OCI-LY3 (cell line): ENCODE data around the gene PRRC2C.

Experiments used
- H2AFZ ChIP-seq: fragments of 200-600, 300-600 bp; shearing (Covaris generic); 2 replicates; pipeline ENCODE4 v1.6.0; 2014; ENCODE audit warnings: antibody characterized with exemption, low read depth, low read length
- H3K27ac ChIP-seq: fragments of 200-600, 300-600 bp; sonication (generic); 2 replicates; pipeline ENCODE4 v1.5.1; 2014; ENCODE audit warnings: mild to moderate bottlenecking, low read length, moderate library complexity, mixed read lengths
- H3K27me3 ChIP-seq: fragments of 200-600, 300-600 bp; sonication (generic); 2 replicates; pipeline ENCODE4 v1.6.1; 2014; ENCODE audit warnings: low read depth, low read length, mixed read lengths
- H3K36me3 ChIP-seq: fragments of 200-600, 300-600 bp; sonication (generic); replicated peaks from 2 replicates; pipeline ENCODE3; 2014; ENCODE audit warnings: low read depth, low read length, mixed read lengths
- H3K4me1 ChIP-seq: fragments of 300-600, 200-600 bp; sonication (generic); 2 replicates; pipeline ENCODE4 v1.6.1; 2014; ENCODE audit warnings: low read length, mixed read lengths
- H3K4me2 ChIP-seq: fragments of 200-600, 300-600 bp; sonication (generic); 2 replicates; pipeline ENCODE4 v1.6.1; 2014; ENCODE audit warnings: low read length, mixed read lengths
- H3K4me3 ChIP-seq: fragments of 300-600, 200-600 bp; sonication (generic); 2 replicates; pipeline ENCODE4 v1.5.1; 2014; ENCODE audit warnings: antibody characterized with exemption, mild to moderate bottlenecking, low read length, moderate library complexity
- H3K79me2 ChIP-seq: fragments of 300-600, 200-600 bp; shearing (Covaris generic); 2 replicates; pipeline ENCODE4 v1.6.1; 2014; ENCODE audit warnings: mild to moderate bottlenecking, low read length, mixed read lengths
- H3K9ac ChIP-seq: fragments of 300-600, 200-600 bp; shearing (Covaris generic); 2 replicates; pipeline ENCODE4 v1.6.0; 2014; ENCODE audit warnings: mild to moderate bottlenecking, low read length, moderate library complexity
- H3K9me3 ChIP-seq: fragments of 200-600, 300-600 bp; shearing (Covaris generic); 2 replicates; pipeline ENCODE4 v1.6.1; 2014; ENCODE audit warnings: low read length, mixed read lengths; ENCODE audit not compliant: insufficient read depth
- H4K20me1 ChIP-seq: fragments of 200-600, 300-600 bp; sonication (generic); 2 replicates; pipeline ENCODE4 v1.6.1; 2016; ENCODE audit warnings: low read length, mixed read lengths; ENCODE audit not compliant: insufficient read depth
- EZH2phosphoT487 ChIP-seq: fragments of 200-600 bp; shearing (Covaris generic); IDR thresholded peaks from 2 replicates; pipeline ENCODE4 v1.6.1; 2018; ENCODE audit warnings: antibody characterized with exemption, mixed run types, low read depth
- TF ChIP-seq, protein P1 (sequence below): fragments of 200-600, 300-600 bp; sonication (generic); IDR thresholded peaks from 2 replicates; pipeline ENCODE4 v1.5.1; 2014; ENCODE audit warnings: antibody characterized with exemption, low read length, low read depth

PRRC2C gene

DNA sequence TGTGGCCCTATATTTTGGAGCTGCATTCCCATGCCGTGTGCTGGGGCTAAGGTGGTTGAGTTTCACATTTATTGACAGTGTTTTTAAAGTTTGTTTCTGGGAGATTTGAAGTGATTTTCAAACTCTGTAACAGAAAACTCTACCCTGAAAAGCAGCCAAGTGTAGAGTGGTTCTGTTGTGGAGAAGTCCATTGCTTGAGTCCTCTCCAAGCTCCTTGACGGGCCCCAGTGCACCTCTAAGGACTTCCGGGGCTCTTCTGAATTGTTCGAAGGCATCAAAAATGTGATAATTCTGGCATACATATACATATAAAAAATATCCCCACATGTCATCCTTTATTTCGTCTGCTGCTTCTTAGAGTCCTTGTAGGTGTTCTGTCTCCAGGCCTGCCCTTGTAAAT is 141.7 kb downstream of the PRRC2C start:
- Histone ChIP-seq H3K9ac (no peak overlapping the region), H3K4me1 (peaks cover 31% of the 10 kb centered on the region), H2AFZ (no peak overlapping the region), H3K9me3 (peaks cover 3% of the 10 kb centered on the region; the same call in 1 of the 2 replicates), H3K79me2 (no peaks in the 10 kb centered on the region), H4K20me1 (no peaks in the 10 kb centered on the region), H3K27me3 (no peaks in the 10 kb centered on the region), H3K27ac (no peak overlapping the region), H3K4me2 (no peak overlapping the region), H3K36me3 (no peaks in the 10 kb centered on the region), H3K4me3 (no peak overlapping the region)
- no peak for TF ChIP-seq EZH2phosphoT487
- TF ChIP-seq, protein P1, sequence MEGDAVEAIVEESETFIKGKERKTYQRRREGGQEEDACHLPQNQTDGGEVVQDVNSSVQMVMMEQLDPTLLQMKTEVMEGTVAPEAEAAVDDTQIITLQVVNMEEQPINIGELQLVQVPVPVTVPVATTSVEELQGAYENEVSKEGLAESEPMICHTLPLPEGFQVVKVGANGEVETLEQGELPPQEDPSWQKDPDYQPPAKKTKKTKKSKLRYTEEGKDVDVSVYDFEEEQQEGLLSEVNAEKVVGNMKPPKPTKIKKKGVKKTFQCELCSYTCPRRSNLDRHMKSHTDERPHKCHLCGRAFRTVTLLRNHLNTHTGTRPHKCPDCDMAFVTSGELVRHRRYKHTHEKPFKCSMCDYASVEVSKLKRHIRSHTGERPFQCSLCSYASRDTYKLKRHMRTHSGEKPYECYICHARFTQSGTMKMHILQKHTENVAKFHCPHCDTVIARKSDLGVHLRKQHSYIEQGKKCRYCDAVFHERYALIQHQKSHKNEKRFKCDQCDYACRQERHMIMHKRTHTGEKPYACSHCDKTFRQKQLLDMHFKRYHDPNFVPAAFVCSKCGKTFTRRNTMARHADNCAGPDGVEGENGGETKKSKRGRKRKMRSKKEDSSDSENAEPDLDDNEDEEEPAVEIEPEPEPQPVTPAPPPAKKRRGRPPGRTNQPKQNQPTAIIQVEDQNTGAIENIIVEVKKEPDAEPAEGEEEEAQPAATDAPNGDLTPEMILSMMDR = no peak

DNA sequence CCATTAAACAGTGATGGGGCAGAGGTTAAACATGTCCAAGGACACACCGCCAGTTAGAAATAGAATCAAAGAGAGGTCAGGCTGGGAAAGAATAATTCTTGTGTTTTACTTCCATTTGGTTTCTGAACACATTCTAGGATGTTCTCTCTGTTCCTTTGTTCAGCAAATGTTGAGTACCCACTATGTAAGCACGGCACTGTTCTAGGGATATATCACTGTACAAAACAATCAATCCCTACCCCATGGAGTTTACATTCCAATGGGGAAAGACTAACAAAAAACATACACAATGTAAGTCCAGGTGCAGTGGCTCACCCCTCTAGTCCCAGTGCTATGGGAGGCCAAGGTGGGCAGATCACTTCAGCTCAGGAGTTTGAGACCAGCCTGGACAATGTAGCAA is 142.9 kb downstream of the PRRC2C start:
- no peak overlapping the region for H2AFZ ChIP-seq
- H3K4me3 ChIP-seq = no peak overlapping the region
- H3K79me2 ChIP-seq = no peaks in the 10 kb centered on the region
- H3K27me3 ChIP-seq = no peaks in the 10 kb centered on the region
- peaks cover 23% of the 10 kb centered on the region for H3K4me1 ChIP-seq
- H3K4me2 ChIP-seq = no peak overlapping the region
- peaks cover 3% of the 10 kb centered on the region; the same call in 1 of the 2 replicates for H3K9me3 ChIP-seq
- no peak overlapping the region for H3K27ac ChIP-seq
- no peaks in the 10 kb centered on the region for H4K20me1 ChIP-seq
- no peaks in the 10 kb centered on the region for H3K36me3 ChIP-seq
- H3K9ac ChIP-seq = no peak overlapping the region
- TF ChIP-seq, protein P1 = no peak
- no peak for TF ChIP-seq EZH2phosphoT487

DNA sequence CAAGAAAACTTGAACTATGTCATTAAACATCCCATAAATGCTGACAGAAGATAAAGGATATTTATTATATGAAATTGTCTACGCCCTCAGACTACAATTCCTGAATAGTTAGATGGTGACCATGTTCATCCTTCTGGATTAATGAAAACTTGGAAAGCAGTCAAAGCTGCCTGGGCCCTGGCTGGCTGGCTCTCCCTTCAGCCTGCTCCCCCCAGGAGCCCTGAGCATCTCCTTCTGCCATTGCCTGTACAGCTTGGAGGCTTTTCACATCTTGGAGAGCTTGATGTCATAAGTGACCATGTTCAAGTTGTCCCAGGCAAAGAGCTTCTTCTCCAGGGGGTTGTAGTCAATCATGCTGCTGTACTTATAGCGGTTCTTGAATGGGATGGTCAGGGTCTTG is 150.3 kb downstream of the PRRC2C start:
- no peaks in the 10 kb centered on the region for H4K20me1 ChIP-seq
- TF ChIP-seq EZH2phosphoT487 = no peak
- TF ChIP-seq, protein P1 = no peak
- H3K4me3 ChIP-seq = no peak overlapping the region
- H3K27me3 ChIP-seq = no peaks in the 10 kb centered on the region
- no peak overlapping the region for H2AFZ ChIP-seq
- no peak overlapping the region for H3K9ac ChIP-seq
- H3K9me3 ChIP-seq = peaks cover 3% of the 10 kb centered on the region; the same call in 1 of the 2 replicates
- no peaks in the 10 kb centered on the region for H3K36me3 ChIP-seq
- H3K4me1 ChIP-seq = peaks cover 26% of the 10 kb centered on the region
- no peak overlapping the region for H3K4me2 ChIP-seq
- no peak overlapping the region for H3K27ac ChIP-seq
- H3K79me2 ChIP-seq = no peaks in the 10 kb centered on the region

DNA sequence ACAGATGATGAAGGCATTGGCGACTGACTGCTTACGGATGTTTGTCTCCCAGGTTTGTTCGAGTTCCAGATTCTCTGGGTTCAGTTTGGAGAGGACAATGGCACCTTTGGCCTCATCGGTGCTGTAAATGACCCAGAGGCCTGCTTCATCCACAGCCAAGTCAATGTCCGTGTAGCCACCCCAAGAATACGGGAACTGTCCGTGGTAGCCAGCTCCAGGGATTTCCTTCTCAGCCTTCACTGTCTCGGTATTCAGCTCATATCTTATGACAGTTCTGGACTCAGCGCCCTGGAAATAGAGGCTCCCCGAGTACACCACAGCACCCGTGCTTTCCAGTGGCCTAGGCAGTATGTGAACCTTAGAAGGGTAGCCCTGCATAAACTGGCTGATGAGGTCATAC is 150.8 kb downstream of the PRRC2C start:
- Histone ChIP-seq H4K20me1 (no peaks in the 10 kb centered on the region), H3K27ac (no peak overlapping the region), H3K9ac (no peak overlapping the region), H3K27me3 (no peaks in the 10 kb centered on the region), H3K4me1 (peaks cover 31% of the 10 kb centered on the region), H3K79me2 (no peaks in the 10 kb centered on the region), H3K36me3 (no peaks in the 10 kb centered on the region), H3K9me3 (peaks cover 3% of the 10 kb centered on the region; the same call in 1 of the 2 replicates), H3K4me3 (no peak overlapping the region), H2AFZ (no peak overlapping the region), H3K4me2 (no peak overlapping the region)
- TF ChIP-seq, protein P1 = no peak
